Measurements from ENCODE around the gene OSBPL3.

GRCh38 chr7:24932389-24932788 is 47.6 kb downstream of the OSBPL3 start:
- TF ChIP-seq POLR2A (IDR thresholded peaks at IDR 0.05; ENCODE audit: borderline replicate concordance, extremely low read depth, insufficient read depth, insufficient read length) (no peak), CTCF (IDR thresholded peaks at IDR 0.05 in 2 of 3, conservative IDR thresholded peaks at IDR 0.05 in 1 of 3; ENCODE audit: borderline replicate concordance in 1 of 3, insufficient read depth in 1 of 3, low read depth in 2 of 3, low read length in 2 of 3) (no peak), ELF1 (IDR thresholded peaks at IDR 0.05; ENCODE audit: borderline replicate concordance, low read depth) (no peak), POLR2AphosphoS5 (IDR thresholded peaks at IDR 0.05; ENCODE audit: low read depth, low read length) (no peak), REST (IDR thresholded peaks at IDR 0.05; ENCODE audit: low read depth) (no peak), MAX (IDR thresholded peaks at IDR 0.05) (no peak), EZH2phosphoT487 (IDR thresholded peaks at IDR 0.05; ENCODE audit: borderline replicate concordance) (no peak)

Data from HCT116 (cell line).